ENCODE results near the gene NCF4. TPM values are rescaled to one million over a fixed set of nuclear protein-coding genes. Genes with fewer than 3 reads are reported as not detected.

The NCF4 gene
- polyA plus RNA-seq, 3 donors: 206 to 249 (median 209) TPM

GRCh38 chr22:36871669-36872081 lies 10.9 kb downstream of the NCF4 start:
- TF ChIP-seq CTCF (IDR thresholded peaks at IDR 0.05): no peak
- Histone ChIP-seq H3K79me2 (ENCODE audit: insufficient read depth, low read length) (no peaks in the 10 kb centered on the region), H2AFZ (ENCODE audit: insufficient read depth, low read depth, low read length, poor library complexity, severe bottlenecking) (no peak overlapping the region), H3K36me3 (replicated peaks in 1 of 2; ENCODE audit: control insufficient read depth in 1 of 2, insufficient read depth in 2 of 2, low read length in 2 of 2) (peaks cover 77 to 90% of the 10 kb centered on the region in 2 donors), H3K27me3 (ENCODE audit: control insufficient read depth in 2 of 2, insufficient read depth in 2 of 2, low read length in 2 of 2) (no peaks in the 10 kb centered on the region), H4K20me1 (ENCODE audit: insufficient read depth, low read length) (peaks cover 14% of the 10 kb centered on the region), H3K9ac (ENCODE audit: insufficient read depth, low read length, poor library complexity, severe bottlenecking) (no peak overlapping the region), H3K27ac (ENCODE audit: low read depth in 1 of 2, low read length in 2 of 2) (peak overlapping the region; percentile 22 to 81), H3K4me1 (ENCODE audit: control insufficient read depth in 1 of 2, insufficient read depth in 2 of 2, low read length in 2 of 2) (peaks cover 29 to 30% of the 10 kb centered on the region in 2 donors), H3K9me3 (replicated peaks in 1 of 2; ENCODE audit: control insufficient read depth in 1 of 2, insufficient read depth in 1 of 2, low read length in 2 of 2) (no peaks in the 10 kb centered on the region), H3K4me2 (replicated peaks; ENCODE audit: extremely low read depth, low read length, poor library complexity, severe bottlenecking) (no peak overlapping the region), H3K4me3 (replicated peaks in 1 of 3; ENCODE audit: low read depth in 2 of 3, low read length in 3 of 3) (no peak overlapping the region)
- no peak for DNase-seq
- Mint-ChIP-seq H3K9me3 (peaks cover 0 to 2% (median 0%) of the 10 kb centered on the region in 7 donors), H3K27me3 (ENCODE audit: low read depth in 3 of 3) (peaks cover 0 to 3% (median 0%) of the 10 kb centered on the region in 3 donors), H3K36me3 (peaks cover 87 to 94% of the 10 kb centered on the region in 2 donors), H3K4me3 (no peak overlapping the region), H3K4me1 (peaks cover 41% of the 10 kb centered on the region), H3K27ac (peak overlapping the region in 1 of 7 donors; percentile 4)
- 92% methylated on average over 10 of the region's 11 CpGs for WGBS (ENCODE audit: insufficient coverage)
- intact Hi-C loops (cut with micrococcal nuclease): loop anchor here in 1 of 2 donors (5.0 kb wide), 1 partner anchor 41 kb away; the partner anchor contains the start of gene CSF2RB

- Histone ChIP-seq H3K27me3 (ENCODE audit: control insufficient read depth in 2 of 2, insufficient read depth in 2 of 2, low read length in 2 of 2) (no peaks in the 10 kb centered on the region), H3K4me2 (replicated peaks; ENCODE audit: extremely low read depth, low read length, poor library complexity, severe bottlenecking) (no peak overlapping the region), H4K20me1 (ENCODE audit: insufficient read depth, low read length) (peaks cover 11% of the 10 kb centered on the region), H2AFZ (ENCODE audit: insufficient read depth, low read depth, low read length, poor library complexity, severe bottlenecking) (no peak overlapping the region), H3K9me3 (replicated peaks in 1 of 2; ENCODE audit: control insufficient read depth in 1 of 2, insufficient read depth in 1 of 2, low read length in 2 of 2) (no peaks in the 10 kb centered on the region), H3K79me2 (ENCODE audit: insufficient read depth, low read length) (no peaks in the 10 kb centered on the region), H3K36me3 (replicated peaks in 1 of 2; ENCODE audit: control insufficient read depth in 1 of 2, insufficient read depth in 2 of 2, low read length in 2 of 2) (peaks cover 76 to 90% of the 10 kb centered on the region in 2 donors), H3K9ac (ENCODE audit: insufficient read depth, low read length, poor library complexity, severe bottlenecking) (no peak overlapping the region), H3K4me3 (replicated peaks in 1 of 3; ENCODE audit: low read depth in 2 of 3, low read length in 3 of 3) (no peak overlapping the region), H3K27ac (ENCODE audit: low read depth in 1 of 2, low read length in 2 of 2) (peak overlapping the region; percentile 22 to 81), H3K4me1 (ENCODE audit: control insufficient read depth in 1 of 2, insufficient read depth in 2 of 2, low read length in 2 of 2) (peaks cover 31 to 34% of the 10 kb centered on the region in 2 donors)
- Mint-ChIP-seq H3K4me3 (no peak overlapping the region), H3K36me3 (peaks cover 87 to 94% of the 10 kb centered on the region in 2 donors), H3K9me3 (peaks cover 0 to 2% (median 0%) of the 10 kb centered on the region in 7 donors), H3K27me3 (ENCODE audit: low read depth in 3 of 3) (peaks cover 0 to 3% (median 0%) of the 10 kb centered on the region in 3 donors), H3K27ac (peak overlapping the region in 6 of 7 donors; percentile 25 to 91 (median 68)), H3K4me1 (peaks cover 45% of the 10 kb centered on the region)
- DNase-seq: no peak
- no peak for TF ChIP-seq CTCF (IDR thresholded peaks at IDR 0.05)
- intact Hi-C loops (cut with micrococcal nuclease): loop anchor here in 1 of 2 donors (5.0 kb wide), 1 partner anchor 40 kb away; the partner anchor contains the start of gene CSF2RB
- WGBS (ENCODE audit: insufficient coverage): 100% methylated on average over 1 of the region's 3 CpGs
Observed at GRCh38 chr22:36872084-36872483, 11.3 kb downstream of the NCF4 start.

All from CD14-positive monocyte (primary cell).